ENCODE results near the gene TTYH2. TPM values are rescaled to one million over a fixed set of nuclear protein-coding genes. Genes with fewer than 3 reads are reported as not detected.

The TTYH2 gene
- total RNA-seq, 1 donor from 2014 or later = 12.4 TPM

DNA sequence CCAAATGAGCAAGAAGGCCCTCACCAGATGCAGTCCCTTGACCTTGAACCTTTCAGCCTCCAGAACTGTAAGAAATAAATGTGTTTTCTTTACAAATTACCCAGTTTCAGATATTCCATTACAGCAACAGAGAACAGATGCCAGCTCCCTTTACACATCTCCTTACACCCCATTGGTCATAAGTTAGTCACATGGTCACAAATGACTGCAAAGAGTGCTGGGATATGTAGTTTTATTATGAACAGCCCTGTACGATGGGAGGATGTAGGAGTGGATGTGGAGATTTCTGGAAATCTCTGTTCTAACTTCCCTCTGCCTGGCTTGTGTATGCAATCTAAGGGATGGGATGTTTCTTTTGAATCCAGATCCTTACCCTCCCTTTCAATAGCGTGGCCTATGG lies 23.2 kb upstream of the TTYH2 start:
- H3K4me3 Mint-ChIP-seq = no peak overlapping the region
- no peak for TF ChIP-seq CTCF (conservative IDR thresholded peaks at IDR 0.05)
- DNase-seq (ENCODE audit: extremely low spot score, unreplicated experiment) = no peak
- H3K4me1 Mint-ChIP-seq (ENCODE audit: unreplicated experiment) = peaks cover 28% of the 10 kb centered on the region
- peaks cover 14% of the 10 kb centered on the region for H3K27me3 Mint-ChIP-seq
- H3K9me3 Mint-ChIP-seq = no peaks in the 10 kb centered on the region
- no peaks in the 10 kb centered on the region for H3K36me3 Mint-ChIP-seq
- H3K27ac Mint-ChIP-seq = no peak overlapping the region

DNA sequence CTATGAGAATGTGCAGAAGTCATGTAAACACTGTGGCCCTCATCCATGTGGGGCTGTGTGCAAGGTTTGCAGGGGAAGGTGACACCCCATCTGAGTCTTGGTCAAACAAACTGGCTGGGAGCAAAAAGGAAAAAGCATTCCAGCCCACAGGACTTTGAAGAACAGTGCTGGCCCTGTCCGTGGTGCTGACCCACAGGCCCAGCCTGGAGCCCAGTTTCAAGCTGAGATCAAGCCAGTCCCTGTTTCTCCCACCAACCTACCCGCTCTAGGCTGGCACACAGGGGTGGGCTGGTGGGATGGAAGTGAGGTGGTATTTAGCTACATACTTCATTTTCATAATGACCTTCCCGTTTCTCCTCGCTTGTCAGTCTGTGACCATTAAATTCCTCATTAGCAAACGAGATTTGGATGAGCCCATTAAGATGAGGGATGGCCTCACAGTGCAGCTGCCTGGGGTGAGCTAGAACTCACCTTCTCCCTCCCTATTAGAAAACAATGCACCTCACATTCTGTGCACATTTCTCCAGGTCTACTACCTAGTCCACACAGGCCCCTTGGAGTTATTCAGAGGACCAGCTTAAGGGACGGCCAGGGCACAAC lies 22.5 kb upstream of the TTYH2 start:
- peaks cover 22% of the 10 kb centered on the region for H3K27me3 Mint-ChIP-seq
- H3K27ac Mint-ChIP-seq = no peak overlapping the region

DNA sequence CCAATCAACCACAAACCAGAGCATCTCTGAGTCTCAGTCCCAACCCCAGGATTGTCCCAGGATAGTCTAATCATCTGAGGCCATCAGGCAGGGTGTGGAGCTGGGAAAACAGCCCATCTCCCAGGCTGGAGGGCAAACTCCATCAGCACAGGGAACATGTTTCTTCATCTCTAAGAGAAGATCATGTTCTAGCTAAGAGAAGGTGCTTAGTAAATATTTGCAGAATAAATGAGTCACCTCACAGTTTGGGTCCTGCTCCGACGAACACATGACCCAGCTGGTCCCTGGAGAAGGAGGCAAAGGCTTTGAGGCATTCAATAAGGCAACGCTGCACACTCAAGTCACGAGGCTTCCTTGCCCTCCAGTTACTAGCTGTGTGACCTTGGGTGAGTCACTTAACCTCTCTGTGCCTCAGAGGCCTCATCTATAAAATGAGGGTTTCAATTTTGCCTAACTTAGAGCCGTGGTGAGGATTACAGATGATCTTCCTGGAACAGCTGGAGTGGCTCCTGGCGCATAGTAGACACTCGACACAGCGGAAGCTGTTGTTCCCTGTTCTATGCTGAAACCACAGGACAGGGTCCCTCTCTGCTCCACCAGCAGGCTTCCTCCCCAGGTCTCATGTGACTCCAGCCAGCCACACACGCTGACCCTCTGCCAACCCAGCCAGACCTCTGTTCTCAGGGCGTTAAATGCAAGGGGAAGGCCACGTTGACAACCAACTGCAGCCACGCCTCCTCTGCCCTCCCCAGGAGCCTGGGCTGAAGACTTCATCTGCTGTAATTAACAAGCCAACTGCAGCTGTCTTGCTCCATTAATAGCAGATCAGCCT lies 20.2 kb upstream of the TTYH2 start:
- H3K4me1 Mint-ChIP-seq (ENCODE audit: unreplicated experiment) = peaks cover 24% of the 10 kb centered on the region
- H3K4me3 Mint-ChIP-seq = no peak overlapping the region
- H3K36me3 Mint-ChIP-seq = no peaks in the 10 kb centered on the region
- H3K27ac Mint-ChIP-seq = no peak overlapping the region
- no peak for TF ChIP-seq CTCF (conservative IDR thresholded peaks at IDR 0.05)
- no peaks in the 10 kb centered on the region for H3K9me3 Mint-ChIP-seq
- H3K27me3 Mint-ChIP-seq = peaks cover 36% of the 10 kb centered on the region
- no peak for DNase-seq (ENCODE audit: extremely low spot score, unreplicated experiment)

More for the DNA sequence above, 22.5 kb upstream of the TTYH2 start:
- H3K4me3 Mint-ChIP-seq = no peak overlapping the region
- H3K4me1 Mint-ChIP-seq (ENCODE audit: unreplicated experiment) = peaks cover 28% of the 10 kb centered on the region
- DNase-seq (ENCODE audit: extremely low spot score, unreplicated experiment) = no peak
- H3K9me3 Mint-ChIP-seq = no peaks in the 10 kb centered on the region
- H3K36me3 Mint-ChIP-seq = no peaks in the 10 kb centered on the region
- no peak for TF ChIP-seq CTCF (conservative IDR thresholded peaks at IDR 0.05)

DNA sequence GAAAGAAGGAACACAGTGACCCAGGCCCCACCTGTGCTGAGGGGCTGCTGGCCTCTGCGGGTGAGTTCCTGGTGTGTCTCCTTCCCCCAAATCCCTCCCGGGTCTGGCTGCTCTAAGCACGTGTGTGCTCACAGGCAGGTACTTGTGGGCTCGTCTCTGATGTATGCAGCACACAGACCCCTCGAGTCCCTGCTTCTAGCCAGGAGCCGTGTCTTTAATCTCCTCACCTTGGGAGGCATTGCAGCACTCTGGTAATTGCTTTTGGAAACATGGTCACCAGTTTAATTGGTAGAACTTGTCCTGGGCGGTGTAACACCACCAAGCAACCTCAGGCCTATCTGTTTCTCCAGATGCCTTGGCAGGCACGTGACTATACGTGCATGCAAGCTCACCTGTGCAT lies 18.7 kb upstream of the TTYH2 start:
- H3K27me3 Mint-ChIP-seq = peaks cover 37% of the 10 kb centered on the region
- peaks cover 26% of the 10 kb centered on the region for H3K4me1 Mint-ChIP-seq (ENCODE audit: unreplicated experiment)
- H3K27ac Mint-ChIP-seq = no peak overlapping the region
- no peak for DNase-seq (ENCODE audit: extremely low spot score, unreplicated experiment)
- no peak overlapping the region for H3K4me3 Mint-ChIP-seq
- no peak for TF ChIP-seq CTCF (conservative IDR thresholded peaks at IDR 0.05)
- H3K9me3 Mint-ChIP-seq = no peaks in the 10 kb centered on the region
- no peaks in the 10 kb centered on the region for H3K36me3 Mint-ChIP-seq

GRCh38 chr17:74196541-74197317 lies 16.6 kb upstream of the TTYH2 start:
- Mint-ChIP-seq H3K9me3 (no peaks in the 10 kb centered on the region), H3K4me3 (peak overlapping the region; percentile 19), H3K27ac (no peak overlapping the region), H3K4me1 (ENCODE audit: unreplicated experiment) (peaks cover 19% of the 10 kb centered on the region), H3K27me3 (peaks cover 45% of the 10 kb centered on the region), H3K36me3 (no peaks in the 10 kb centered on the region)
- DNase-seq (ENCODE audit: extremely low spot score, unreplicated experiment) = no peak
- TF ChIP-seq CTCF (conservative IDR thresholded peaks at IDR 0.05) = no peak

Measured in type B pancreatic cell (in vitro differentiated cells).